ENCODE results near the gene ATP5PD. TPM values are rescaled to one million over a fixed set of nuclear protein-coding genes. Genes with fewer than 3 reads are reported as not detected.
"Not testable (repeated sequence)": the region's sequence is repeated elsewhere in the genome, so short reads cannot be mapped to it uniquely, and the experiment has no call there.

The ATP5PD gene
- total and polyA plus RNA-seq, 7 donors, result 409 to 931 (median 577) TPM

DNA sequence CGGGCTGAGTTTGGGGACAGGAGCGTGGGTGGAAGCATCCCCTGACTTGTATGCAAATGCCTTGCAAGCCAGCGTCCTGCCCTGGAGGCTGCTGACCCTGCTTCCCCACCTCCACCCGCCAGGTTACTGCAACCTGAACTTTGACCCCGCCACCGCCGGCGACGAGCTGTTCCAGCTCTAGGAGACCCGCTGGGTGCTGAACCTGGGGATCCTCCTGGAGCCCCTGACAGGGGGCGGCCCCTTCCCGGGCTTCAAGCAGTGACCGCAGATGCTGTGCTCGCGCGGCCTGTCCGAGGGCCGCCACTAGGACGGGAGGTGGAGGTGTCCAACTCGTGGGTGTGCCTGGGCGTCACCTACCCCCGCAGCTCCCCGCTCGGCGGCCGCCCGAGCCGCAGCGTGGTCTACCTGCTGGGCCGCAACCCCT, 30.3 kb upstream of the ATP5PD start:
- 37 to 49% (median 42%) methylated on average over 26 to 30 of the region's 30 CpGs for WGBS, 3 donors
- intact Hi-C loops (cut with DNase I), result no loop called here
- no peaks in the 10 kb centered on the region for H3K36me3 ChIP-seq (ENCODE audit: insufficient read depth in 1 of 2, low read depth in 1 of 2)
- no peak for TF ChIP-seq CTCF (IDR thresholded peaks at IDR 0.05)
- DNase-seq (no peak), ATAC-seq (peak in 1 of 4 donors; percentile 15)
- H3K4me3 ChIP-seq, result peak overlapping the region; percentile 68
- peak overlapping the region; percentile 82 for H3K27ac ChIP-seq
- no peaks in the 10 kb centered on the region for H3K9me3 ChIP-seq
- peaks cover 18% of the 10 kb centered on the region for H3K4me1 ChIP-seq
- no peaks in the 10 kb centered on the region for H3K27me3 ChIP-seq (ENCODE audit: insufficient read depth in 3 of 3, low read length in 2 of 3)

GRCh38 chr17:75075597-75076336, 29.0 kb upstream of the ATP5PD start:
- Histone ChIP-seq H3K27me3 (ENCODE audit: insufficient read depth in 3 of 3, low read length in 2 of 3) (no peaks in the 10 kb centered on the region), H3K36me3 (ENCODE audit: insufficient read depth in 1 of 2, low read depth in 1 of 2) (no peaks in the 10 kb centered on the region), H3K9me3 (no peaks in the 10 kb centered on the region), H3K4me1 (peaks cover 18% of the 10 kb centered on the region), H3K27ac (peak overlapping the region; percentile 9), H3K4me3 (no peak overlapping the region)
- no peak for TF ChIP-seq CTCF (IDR thresholded peaks at IDR 0.05)
- intact Hi-C loops (cut with DNase I), result no loop called here
- no peak for DNase-seq
- 57 to 74% (median 60%) methylated on average over 4 of the region's 4 CpGs for WGBS, 3 donors
- ATAC-seq, result no peak

DNA sequence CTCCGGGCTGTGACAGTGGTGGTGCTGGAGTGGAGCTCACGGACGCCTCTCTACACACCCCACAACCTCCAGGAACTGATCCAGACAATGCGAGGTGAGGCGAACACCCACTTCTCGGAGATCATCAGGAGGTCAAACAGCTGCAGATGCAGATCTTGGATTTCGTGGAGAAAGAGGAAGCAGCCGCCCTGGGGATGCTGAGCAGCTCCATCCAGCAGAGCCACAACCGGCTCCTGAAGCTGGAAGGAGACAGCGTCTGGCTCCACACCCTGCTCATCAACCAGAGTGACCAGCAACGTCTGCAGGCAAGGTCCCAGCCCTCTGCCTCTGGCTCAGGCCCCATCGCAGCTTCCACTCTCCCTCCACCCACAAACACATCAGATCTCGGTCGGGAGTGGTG, 27.8 kb upstream of the ATP5PD start:
- Histone ChIP-seq H3K4me3 (no peak overlapping the region), H3K27me3 (ENCODE audit: insufficient read depth in 3 of 3, low read length in 2 of 3) (no peaks in the 10 kb centered on the region), H3K4me1 (peaks cover 18% of the 10 kb centered on the region), H3K9me3 (no peaks in the 10 kb centered on the region), H3K36me3 (ENCODE audit: insufficient read depth in 1 of 2, low read depth in 1 of 2) (no peaks in the 10 kb centered on the region), H3K27ac (no peak overlapping the region)
- WGBS, 3 donors, result 67 to 82% (median 82%) methylated on average over 14 of the region's 14 CpGs
- DNase-seq, result peak in 1 of 2 donors; percentile 71
- intact Hi-C loops (cut with DNase I), result no loop called here
- TF ChIP-seq CTCF (IDR thresholded peaks at IDR 0.05), result no peak
- no peak for ATAC-seq

- DNase-seq (peak in 1 of 2 donors; percentile 67), ATAC-seq (peak; percentile 37 to 52 (median 40))
- intact Hi-C loops (cut with DNase I), result no loop called here
- Histone ChIP-seq H3K9me3 (no peaks in the 10 kb centered on the region), H3K4me3 (no peak overlapping the region), H3K36me3 (ENCODE audit: insufficient read depth in 1 of 2, low read depth in 1 of 2) (no peaks in the 10 kb centered on the region), H3K4me1 (peaks cover 18% of the 10 kb centered on the region), H3K27me3 (ENCODE audit: insufficient read depth in 3 of 3, low read length in 2 of 3) (no peaks in the 10 kb centered on the region), H3K27ac (peak overlapping the region; percentile 53)
- TF ChIP-seq CTCF (IDR thresholded peaks at IDR 0.05), result no peak
- 43 to 52% (median 51%) methylated on average over 5 of the region's 5 CpGs for WGBS, 3 donors
Measured at GRCh38 chr17:75073618-75074047, 26.9 kb upstream of the ATP5PD start.

GRCh38 chr17:75072909-75073308, 26.1 kb upstream of the ATP5PD start:
- DNase-seq; H3K27me3 ChIP-seq (ENCODE audit: insufficient read depth in 3 of 3, low read length in 2 of 3); H3K27ac ChIP-seq; H3K36me3 ChIP-seq (ENCODE audit: insufficient read depth in 1 of 2, low read depth in 1 of 2); H3K9me3 ChIP-seq; ATAC-seq; H3K4me3 ChIP-seq; intact Hi-C loops (cut with DNase I): not testable (repeated sequence)
- 91 to 100% (median 98%) methylated on average over 5 of the region's 5 CpGs for WGBS, 3 donors
- peaks cover 11% of the 10 kb centered on the region for H3K4me1 ChIP-seq

- H3K36me3 ChIP-seq (ENCODE audit: insufficient read depth in 1 of 2, low read depth in 1 of 2); H3K27me3 ChIP-seq (ENCODE audit: insufficient read depth in 3 of 3, low read length in 2 of 3); intact Hi-C loops (cut with DNase I); H3K9me3 ChIP-seq; DNase-seq; H3K4me1 ChIP-seq; H3K4me3 ChIP-seq: not testable (repeated sequence)
- peak in 3 of 4 donors; percentile 49 to 75 (median 59) for ATAC-seq
- H3K27ac ChIP-seq, result peak overlapping the region; percentile 36
- 68 to 74% (median 70%) methylated on average over 8 of the region's 8 CpGs for WGBS, 3 donors
Measured at GRCh38 chr17:75071478-75072271, 24.9 kb upstream of the ATP5PD start.

All from psoas muscle (tissue), 8 donors.